CD14-positive monocyte (primary cell): ENCODE results near the gene CA4. TPM values are rescaled to one million over a fixed set of nuclear protein-coding genes. Genes with fewer than 3 reads are reported as not detected.

ENCODE experiments used
- DNase-seq, 3 donors: peaks; one replicate each; pipeline ENCODE4 v3.0.0-alpha.2; 2011 to 2022
- H2AFZ ChIP-seq: 2 replicates; pipeline ENCODE4 v1.6.0; 2012; ENCODE audit warnings: mild to moderate bottlenecking, low read depth, low read length, inconsistent platforms; ENCODE audit not compliant: insufficient read depth, poor library complexity, severe bottlenecking
- H3K27ac ChIP-seq, 2 donors: 1 replicate in 1 of 2; 2 replicates in 1 of 2; pipeline ENCODE4 v1.5.1; 2012 to 2013; ENCODE audit warnings: low read length in 2 of 2, control low read depth in 1 of 2, inconsistent platforms in 1 of 2, low read depth in 1 of 2, mild to moderate bottlenecking in 1 of 2
- H3K27me3 ChIP-seq, 2 donors: one replicate each; pipeline versions ENCODE4 v1.6.0 to v1.6.1; 2011 to 2013; ENCODE audit warnings: low read length in 2 of 2; ENCODE audit not compliant: control insufficient read depth in 2 of 2, insufficient read depth in 2 of 2
- H3K36me3 ChIP-seq, 2 donors: replicated peaks in 1 of 2; 1 replicate in 1 of 2; 2 replicates in 1 of 2; pipeline versions ENCODE4 v1.5.1 to v1.6.1; 2012 to 2013; ENCODE audit warnings: low read length in 2 of 2, control low read depth in 1 of 2, inconsistent platforms in 1 of 2, mild to moderate bottlenecking in 1 of 2; ENCODE audit not compliant: insufficient read depth in 2 of 2, control insufficient read depth in 1 of 2
- H3K4me1 ChIP-seq, 2 donors: 1 replicate in 1 of 2; 2 replicates in 1 of 2; pipeline versions ENCODE4 v1.5.1 to v1.6.1; 2012 to 2013; ENCODE audit warnings: low read length in 2 of 2, control low read depth in 1 of 2, inconsistent platforms in 1 of 2, mild to moderate bottlenecking in 1 of 2, moderate library complexity in 1 of 2; ENCODE audit not compliant: insufficient read depth in 2 of 2, control insufficient read depth in 1 of 2
- H3K4me2 ChIP-seq: replicated peaks from 2 replicates; pipeline ENCODE3; 2012; ENCODE audit warnings: low read length, moderate library complexity, mild to moderate bottlenecking; ENCODE audit not compliant: poor library complexity, severe bottlenecking; ENCODE audit errors: extremely low read depth
- H3K4me3 ChIP-seq, 3 experiments: fragments of 200-600 bp in 1 of 3; sonication (generic) in 1 of 3; replicated peaks in 1 of 3; 1 replicate in 2 of 3; 2 replicates in 1 of 3; pipeline ENCODE4 v1.5.1; 2011 to 2013; ENCODE audit warnings: low read length in 3 of 3, mild to moderate bottlenecking in 3 of 3, control low read depth in 2 of 3, low read depth in 2 of 3, inconsistent platforms in 1 of 3, moderate library complexity in 1 of 3
- H3K79me2 ChIP-seq: 2 replicates; pipeline ENCODE4 v1.6.0; 2012; ENCODE audit warnings: mild to moderate bottlenecking, control low read depth, inconsistent platforms, low read length, moderate library complexity; ENCODE audit not compliant: insufficient read depth
- H3K9ac ChIP-seq: 2 replicates; pipeline ENCODE4 v1.6.0; 2017; ENCODE audit warnings: low read length, mild to moderate bottlenecking; ENCODE audit not compliant: insufficient read depth, poor library complexity, severe bottlenecking
- H3K9me3 ChIP-seq, 2 donors: replicated peaks in 1 of 2; 1 replicate in 1 of 2; 2 replicates in 1 of 2; pipeline versions ENCODE4 v1.5.1 to v1.6.1; 2012 to 2013; ENCODE audit warnings: low read length in 2 of 2, control low read depth in 1 of 2; ENCODE audit not compliant: control insufficient read depth in 1 of 2, insufficient read depth in 1 of 2
- H4K20me1 ChIP-seq: 2 replicates; pipeline ENCODE4 v1.6.0; 2012; ENCODE audit warnings: mild to moderate bottlenecking, low read length, control low read depth, moderate library complexity; ENCODE audit not compliant: insufficient read depth
- H3K27ac Mint-ChIP-seq, 7 donors: one replicate each; pipeline ENCODE4 v1.8.0; 2020; ENCODE audit warnings: mild to moderate bottlenecking in 7 of 7, mixed read lengths in 7 of 7, moderate library complexity in 6 of 7, inconsistent platforms in 2 of 7
- H3K27me3 Mint-ChIP-seq, 3 donors: one replicate each; pipeline ENCODE4 v1.8.0; 2021 to 2022; ENCODE audit warnings: low read depth in 3 of 3, mild to moderate bottlenecking in 3 of 3, mixed read lengths in 3 of 3, moderate library complexity in 3 of 3, inconsistent platforms in 1 of 3
- H3K36me3 Mint-ChIP-seq, 2 donors: one replicate each; pipeline ENCODE4 v1.8.0; 2020; ENCODE audit warnings: mixed read lengths in 2 of 2, inconsistent platforms in 1 of 2, mild to moderate bottlenecking in 1 of 2
- H3K4me1 Mint-ChIP-seq: one replicate; pipeline ENCODE4 v1.8.0; 2020; ENCODE audit warnings: mild to moderate bottlenecking, mixed read lengths
- H3K4me3 Mint-ChIP-seq, 2 donors: one replicate each; pipeline ENCODE4 v1.8.0; 2020; ENCODE audit warnings: mild to moderate bottlenecking in 2 of 2, mixed read lengths in 2 of 2, moderate library complexity in 1 of 2
- H3K9me3 Mint-ChIP-seq, 7 donors: one replicate each; pipeline ENCODE4 v1.8.0; 2020 to 2022; ENCODE audit warnings: mixed read lengths in 7 of 7, mild to moderate bottlenecking in 6 of 7, moderate library complexity in 6 of 7, inconsistent platforms in 2 of 7
- CTCF ChIP-seq: fragments of 200-600 bp; IDR thresholded peaks from one replicate; pipeline ENCODE4 v1.8.0; 2022; ENCODE audit warnings: antibody characterized with exemption, mild to moderate bottlenecking
- WGBS: methylation state at CpG from one replicate; pipeline ENCODE4 v1.1.5; 2013; ENCODE audit warnings: missing lambda C conversion rate; ENCODE audit not compliant: insufficient coverage; 5-methylcytosine and 5-hydroxymethylcytosine counted together
- intact Hi-C, 2 donors: fragments of 100-400 bp; cut with micrococcal nuclease; formaldehyde crosslinking; loops; one replicate each; pipeline versions ENCODE4 v1.15.0 to v1.15.1; 2023
- polyA plus RNA-seq, 3 donors: library from polyadenylated mRNA; depleted of rRNA in 1 of 3; unstranded in 2 of 3; stranded (reverse) in 1 of 3; fragments of 300-500 nt in 2 of 3; fragments of >200 nt in 1 of 3; fragmentation: Illumina TruSeq in 2 of 3; gene quantifications; 1 replicate in 2 of 3; 2 replicates in 1 of 3; pipeline ENCODE4 v1.2.3, GENCODE V29; 2012 to 2021

CA4 gene
- polyA plus RNA-seq, 3 donors, result not detected

DNA sequence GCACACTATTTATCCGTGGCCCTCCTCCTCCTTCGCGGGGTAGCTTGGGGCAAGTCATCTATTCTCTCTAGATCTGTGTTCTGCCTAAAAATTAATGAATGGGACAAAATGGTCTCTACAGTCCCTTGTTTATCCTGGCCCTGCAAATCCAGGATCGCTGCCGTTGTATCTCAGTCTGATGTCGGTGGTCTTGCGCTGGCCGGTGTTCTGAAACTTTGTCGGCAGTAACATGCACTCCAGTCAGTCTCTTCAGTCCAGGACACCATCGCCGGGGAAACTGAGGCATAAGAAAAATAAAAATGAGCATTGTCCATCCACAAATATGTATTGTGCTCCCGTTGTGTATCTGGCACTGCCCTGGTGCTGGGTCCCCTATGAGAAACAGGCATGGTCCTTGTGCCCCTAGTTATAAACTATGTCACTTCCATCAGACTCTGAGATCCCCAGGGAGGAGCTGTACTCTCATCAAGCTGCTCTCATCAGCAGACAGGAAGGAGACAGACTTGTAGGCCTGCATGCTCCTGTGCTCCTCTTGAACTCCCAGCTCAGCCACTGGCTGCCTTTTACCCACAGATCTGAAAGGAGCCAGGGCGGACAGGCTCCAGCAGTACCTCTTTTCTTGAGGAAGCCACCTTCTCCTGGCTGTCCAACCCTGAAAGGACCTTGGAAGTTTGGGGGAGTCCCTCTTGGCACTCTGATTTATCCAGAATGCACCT, 13.7 kb upstream of the CA4 start:
- intact Hi-C loops, result no loop called here
- 86% methylated on average over 11 of the region's 13 CpGs for WGBS
- peaks cover 23 to 31% of the 10 kb centered on the region in 2 donors for H3K4me1 ChIP-seq
- no peak for TF ChIP-seq CTCF
- H3K4me3 ChIP-seq, result peak overlapping the region in 1 of 3 experiments; percentile 79
- H3K9ac ChIP-seq, result no peak overlapping the region
- H4K20me1 ChIP-seq, result no peaks in the 10 kb centered on the region
- peak overlapping the region; percentile 82 for H2AFZ ChIP-seq
- Mint-ChIP-seq H3K27ac (peak overlapping the region in 1 of 7 donors; percentile 78), H3K4me1 (peaks cover 35% of the 10 kb centered on the region), H3K27me3 (peaks cover 58 to 67% (median 63%) of the 10 kb centered on the region in 3 donors), H3K9me3 (peaks cover 2 to 20% (median 10%) of the 10 kb centered on the region in 7 donors), H3K36me3 (peaks cover 5 to 8% of the 10 kb centered on the region in 2 donors), H3K4me3 (peak overlapping the region; percentile 87 to 99)
- H3K36me3 ChIP-seq, result no peaks in the 10 kb centered on the region
- H3K27me3 ChIP-seq, result peaks cover 36 to 54% of the 10 kb centered on the region in 2 donors
- DNase-seq, result no peak
- H3K79me2 ChIP-seq, result no peaks in the 10 kb centered on the region
- peak overlapping the region; percentile 88 for H3K4me2 ChIP-seq
- H3K9me3 ChIP-seq, result peaks cover 0 to 6% of the 10 kb centered on the region in 2 donors
- no peak overlapping the region for H3K27ac ChIP-seq

DNA sequence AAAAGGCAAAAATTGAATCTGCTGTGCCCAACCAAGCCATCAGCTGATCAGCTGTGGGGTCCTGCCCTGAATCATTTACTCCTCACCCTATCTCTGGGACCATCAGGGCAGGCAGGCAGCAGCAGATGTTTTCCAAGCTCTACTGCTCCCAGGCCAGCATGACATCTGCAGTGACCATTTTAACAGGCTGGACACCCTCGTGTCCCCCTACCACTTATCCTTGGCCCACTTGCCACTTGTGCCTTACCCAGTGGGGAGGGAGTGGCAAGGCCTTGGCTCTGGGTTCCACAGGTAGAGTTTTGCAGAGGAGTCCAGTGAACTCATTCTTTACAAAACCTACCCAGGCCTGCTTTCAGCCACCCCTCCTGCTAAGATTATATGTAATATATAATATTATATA, 12.0 kb upstream of the CA4 start:
- Histone ChIP-seq H3K4me2 (no peak overlapping the region), H2AFZ (no peak overlapping the region), H3K27me3 (peaks cover 47 to 70% of the 10 kb centered on the region in 2 donors), H3K79me2 (no peaks in the 10 kb centered on the region), H4K20me1 (no peaks in the 10 kb centered on the region), H3K36me3 (no peaks in the 10 kb centered on the region), H3K9ac (no peak overlapping the region), H3K9me3 (peaks cover 0 to 11% of the 10 kb centered on the region in 2 donors), H3K27ac (no peak overlapping the region), H3K4me3 (no peak overlapping the region), H3K4me1 (peaks cover 30 to 46% of the 10 kb centered on the region in 2 donors)
- TF ChIP-seq CTCF, result no peak
- H3K27ac Mint-ChIP-seq, result no peak overlapping the region
- peaks cover 73 to 82% (median 77%) of the 10 kb centered on the region in 3 donors for H3K27me3 Mint-ChIP-seq
- DNase-seq, result no peak
- peak overlapping the region in 1 of 2 donors; percentile 51 for H3K4me3 Mint-ChIP-seq
- H3K9me3 Mint-ChIP-seq, result peaks cover 2 to 31% (median 14%) of the 10 kb centered on the region in 7 donors
- peaks cover 0 to 6% of the 10 kb centered on the region in 2 donors for H3K36me3 Mint-ChIP-seq
- no CpG with 5 or more reads among the region's 1 CpG for WGBS
- peaks cover 50% of the 10 kb centered on the region for H3K4me1 Mint-ChIP-seq
- intact Hi-C loops, result no loop called here
